Endothelial cell of umbilical vein (primary cell): Measurements from ENCODE around the gene SORL1. TPM values are rescaled to one million over a fixed set of nuclear protein-coding genes. Genes with fewer than 3 reads are reported as not detected.

Source experiments
- BruUV-seq: library from RNA; stranded (reverse); fragments of 400-500 nt; replicated peaks from 2 replicates; lab custom pipeline; 2021; lab: Mats Ljungman, UMichigan
- CTCF ChIA-PET: fragments of 300-600, 350-600 bp; sonication (Branson Sonifier 250); formaldehyde crosslinking; loops from one replicate; lab custom pipeline; 2021; ENCODE audit warnings: antibody characterized with exemption, inconsistent platforms; lab: Charles Lee
- POLR2A ChIA-PET: fragments of 300-600, 350-600 bp; sonication (Branson Sonifier 250); formaldehyde crosslinking; loops from one replicate; lab custom pipeline; 2021; ENCODE audit warnings: antibody characterized with exemption, inconsistent platforms; lab: Charles Lee
- DNase-seq: peaks from one replicate; pipeline ENCODE4 v3.0.0-alpha.2; 2011; ENCODE audit warnings: low read depth, low spot score
- FAIRE-seq: peaks from 2 replicates; lab custom pipeline; 2011; peaks lifted over from hg19 to GRCh38; lab: Jason Lieb, UNC
- H2AFZ ChIP-seq: 2 replicates; pipeline ENCODE4 v1.6.0; 2012; ENCODE audit warnings: low read depth, low read length, control low read depth, inconsistent platforms
- H3K27ac ChIP-seq: 2 replicates; pipeline ENCODE4 v1.5.1; 2011; ENCODE audit warnings: low read depth, mild to moderate bottlenecking, control low read depth, low read length, moderate library complexity; ENCODE audit not compliant: insufficient read depth
- H3K27me3 ChIP-seq, 2 experiments: 2 replicates each; pipeline versions ENCODE4 v1.6.0 to v1.6.1; 2011; ENCODE audit warnings: low read length in 2 of 2, mixed read lengths in 1 of 2; ENCODE audit not compliant: control insufficient read depth in 2 of 2, insufficient read depth in 2 of 2
- H3K36me3 ChIP-seq, 2 experiments: 2 replicates in 1 of 2; 3 replicates in 1 of 2; pipeline ENCODE4 v1.5.1; 2011; ENCODE audit warnings: low read length in 2 of 2, mild to moderate bottlenecking in 1 of 2, moderate library complexity in 1 of 2; ENCODE audit not compliant: control insufficient read depth in 2 of 2, insufficient read depth in 2 of 2; ENCODE audit errors: extremely low read depth in 1 of 2
- H3K4me1 ChIP-seq: 3 replicates; pipeline ENCODE4 v1.5.1; 2011; ENCODE audit warnings: mild to moderate bottlenecking, low read length; ENCODE audit not compliant: control insufficient read depth, insufficient read depth; ENCODE audit errors: extremely low read depth
- H3K4me2 ChIP-seq: 2 replicates; pipeline ENCODE4 v1.6.1; 2011; ENCODE audit warnings: low read length, control low read depth, mixed read lengths; ENCODE audit not compliant: insufficient read depth
- H3K4me3 ChIP-seq, 3 experiments: fragments of 200-600 bp in 1 of 3; sonication (generic), shearing (Covaris generic) in 1 of 3; replicated peaks in 1 of 3; 2 replicates each; pipeline ENCODE4 v1.5.1; 2011 to 2016; ENCODE audit warnings: control low read depth in 3 of 3, low read length in 3 of 3, mild to moderate bottlenecking in 2 of 3, inconsistent platforms in 1 of 3, low read depth in 1 of 3, moderate library complexity in 1 of 3; ENCODE audit not compliant: insufficient read depth in 1 of 3
- H3K79me2 ChIP-seq: 2 replicates; pipeline ENCODE4 v1.6.0; 2012; ENCODE audit warnings: low read length, inconsistent platforms; ENCODE audit not compliant: control insufficient read depth, insufficient read depth
- H3K9ac ChIP-seq: replicated peaks from 2 replicates; pipeline ENCODE3; 2011; ENCODE audit warnings: low read length, control low read depth; ENCODE audit not compliant: insufficient read depth; ENCODE audit errors: extremely low read depth
- H3K9me1 ChIP-seq: replicated peaks from 3 replicates; pipeline ENCODE4 v1.6.0; 2011; ENCODE audit warnings: mild to moderate bottlenecking, low read length; ENCODE audit not compliant: control insufficient read depth, insufficient read depth; ENCODE audit errors: extremely low read depth
- H3K9me3 ChIP-seq: replicated peaks from 2 replicates; pipeline ENCODE4 v1.5.1; 2012; ENCODE audit warnings: low read length, inconsistent platforms; ENCODE audit not compliant: control insufficient read depth, insufficient read depth
- H4K20me1 ChIP-seq: replicated peaks from 2 replicates; pipeline ENCODE3; 2011; ENCODE audit warnings: mild to moderate bottlenecking, low read length; ENCODE audit not compliant: control insufficient read depth, insufficient read depth; ENCODE audit errors: extremely low read depth
- CTCF ChIP-seq, 2 donors: IDR thresholded peaks; 1 replicate in 1 of 2; 2 replicates in 1 of 2; pipeline ENCODE4 v1.5.1; 2011; ENCODE audit warnings: low read length in 2 of 2, mild to moderate bottlenecking in 2 of 2, moderate library complexity in 2 of 2, control low read depth in 1 of 2, inconsistent platforms in 1 of 2, low read depth in 1 of 2; ENCODE audit not compliant: insufficient read depth in 1 of 2; ENCODE audit errors: extremely low read depth in 1 of 2
- EZH2 ChIP-seq: IDR thresholded peaks from 2 replicates; pipeline ENCODE4 v1.6.1; 2012; ENCODE audit warnings: borderline replicate concordance, low read depth, mild to moderate bottlenecking, moderate library complexity, low read length, inconsistent platforms; ENCODE audit not compliant: severe bottlenecking
- FOS ChIP-seq: IDR thresholded peaks from 2 replicates; pipeline ENCODE4 v1.6.1; 2011; ENCODE audit warnings: mild to moderate bottlenecking, low read length, moderate library complexity, borderline replicate concordance; ENCODE audit not compliant: insufficient read depth
- GATA2 ChIP-seq: IDR thresholded peaks from 2 replicates; pipeline ENCODE4 v1.7.0; 2011; ENCODE audit warnings: low read depth, mild to moderate bottlenecking, moderate library complexity, mixed read lengths, low read length; ENCODE audit not compliant: insufficient read length, insufficient read depth
- JUN ChIP-seq: IDR thresholded peaks from 2 replicates; pipeline ENCODE4 v1.6.1; 2011; ENCODE audit warnings: borderline replicate concordance, low read depth; ENCODE audit not compliant: insufficient read length, insufficient read depth
- MYC ChIP-seq: IDR thresholded peaks from one replicate; pipeline ENCODE4 v1.6.1; 2011; ENCODE audit warnings: mild to moderate bottlenecking, low read depth, low read length
- POLR2A ChIP-seq: IDR thresholded peaks from 2 replicates; pipeline ENCODE4 v1.6.1; 2012; ENCODE audit warnings: low read depth, mild to moderate bottlenecking, control low read depth, low read length
- POLR2AphosphoS5 ChIP-seq: IDR thresholded peaks from 2 replicates; pipeline ENCODE4 v1.6.1; 2012; ENCODE audit warnings: low read depth, mild to moderate bottlenecking, control low read depth, low read length, moderate library complexity; ENCODE audit not compliant: insufficient read depth
- dilution Hi-C: fragments of 300-500 bp; cut with MboI; formaldehyde crosslinking; loops from one replicate; pipeline ENCODE4 v1.15.0; 2019; ENCODE audit warnings: low sequenced_read_pairs; ENCODE audit not compliant: extremely low pct_ligation_motif_present
- intact Hi-C: fragments of 100-400 bp; cut with micrococcal nuclease; formaldehyde crosslinking; loops from one replicate; pipeline ENCODE4 v1.10.0; 2022
- polyA plus RNA-seq, 4 experiments: library from polyadenylated mRNA; depleted of rRNA in 3 of 4; stranded (reverse) in 3 of 4; unstranded in 1 of 4; fragments of >200 nt; gene quantifications; 2 replicates each; pipeline versions ENCODE4 v1.2.1 to v1.2.3, GENCODE V29; 2011 to 2012; ENCODE audit warnings: missing spikeins in 1 of 4
- total RNA-seq: library from RNA; stranded (reverse); gene quantifications from 2 replicates; pipeline ENCODE4 v1.2.3, GENCODE V29; 2021
- TF ChIP-seq, protein P1 (sequence below): IDR thresholded peaks from 2 replicates; pipeline ENCODE4 v1.6.1; 2011; ENCODE audit not compliant: insufficient read depth, insufficient read length

SORL1 gene
- total and polyA plus RNA-seq, 2 donors (not counting 3 experiments of a cell fraction or from before 2014, with no cell fraction given), result 0.17 to 0.31 TPM

- POLR2A ChIA-PET, result no interaction called here
- H3K27me3 ChIP-seq, result no peaks in the 10 kb centered on the region
- FAIRE-seq (no peak), DNase-seq (no peak)
- H3K79me2 ChIP-seq, result no peaks in the 10 kb centered on the region
- H3K36me3 ChIP-seq, result no peaks in the 10 kb centered on the region
- no peaks in the 10 kb centered on the region for H4K20me1 ChIP-seq
- no peak overlapping the region for H3K27ac ChIP-seq
- no peaks in the 10 kb centered on the region for H3K4me1 ChIP-seq
- dilution Hi-C loops, result no loop called here
- H2AFZ ChIP-seq, result no peak overlapping the region
- CTCF ChIA-PET, result no interaction called here
- H3K9ac ChIP-seq, result no peak overlapping the region
- intact Hi-C loops, result no loop called here
- no peaks in the 10 kb centered on the region for H3K9me1 ChIP-seq
- no peak overlapping the region for H3K4me2 ChIP-seq
- TF ChIP-seq POLR2A (no peak), GATA2 (no peak), MYC (no peak), POLR2AphosphoS5 (no peak), FOS (no peak), JUN (no peak), EZH2 (no peak), CTCF (IDR thresholded peaks at IDR 0.05; ENCODE audit: extremely low read depth in 1 of 2, insufficient read depth in 1 of 2, low read depth in 1 of 2, low read length in 2 of 2) (no peak)
- TF ChIP-seq, protein P1, sequence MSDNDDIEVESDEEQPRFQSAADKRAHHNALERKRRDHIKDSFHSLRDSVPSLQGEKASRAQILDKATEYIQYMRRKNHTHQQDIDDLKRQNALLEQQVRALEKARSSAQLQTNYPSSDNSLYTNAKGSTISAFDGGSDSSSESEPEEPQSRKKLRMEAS, result no peak
- H3K4me3 ChIP-seq, result no peak overlapping the region
- no TSS peak for BruUV-seq
- no peaks in the 10 kb centered on the region for H3K9me3 ChIP-seq
Observed at GRCh38 chr11:121520243-121521144, 68.4 kb downstream of the SORL1 start.
